SK-N-SH (cell line): Measurements from ENCODE around the gene IDUA. TPM values are rescaled to one million over a fixed set of nuclear protein-coding genes. Genes with fewer than 3 reads are reported as not detected.

Source experiments
- CTCF ChIA-PET: fragments of 300-600, 350-600 bp; formaldehyde crosslinking; extraction: SDS; loops from one replicate; lab custom pipeline; 2021; lab: Yijun Ruan, JAX
- POLR2A ChIA-PET: fragments of 350-600 bp; sonication (Branson Sonifier 250); formaldehyde crosslinking; extraction: SDS; loops from one replicate; lab custom pipeline; 2020; ENCODE audit warnings: antibody characterized with exemption, inconsistent platforms; lab: Yijun Ruan, JAX
- DNase-seq: peaks from one replicate; pipeline ENCODE4 v3.0.0; 2012
- H2AFZ ChIP-seq: fragments of 200-600 bp; sonication (generic); 2 replicates; pipeline ENCODE4 v1.8.1; 2016; ENCODE audit warnings: antibody characterized with exemption, mild to moderate bottlenecking, low read depth
- H3F3A ChIP-seq: fragments of 200-600 bp; sonication (generic); replicated peaks from 2 replicates; pipeline ENCODE3; 2016; ENCODE audit warnings: antibody characterized with exemption, mild to moderate bottlenecking; ENCODE audit not compliant: insufficient read depth
- H3K27ac ChIP-seq, 2 experiments: fragments of 200-500 bp in 1 of 2; fragments of 200-600 bp in 1 of 2; sonication (Bioruptor generic) in 1 of 2; sonication (generic), shearing (Covaris generic) in 1 of 2; 2 replicates each; pipeline versions ENCODE4 v1.5.1 to v1.6.1; 2014 to 2016; ENCODE audit warnings: low read depth in 2 of 2, inconsistent platforms in 1 of 2, low read length in 1 of 2, mild to moderate bottlenecking in 1 of 2, mixed read lengths in 1 of 2
- H3K27me3 ChIP-seq: fragments of 200-600 bp; sonication (generic), shearing (Covaris generic); 2 replicates; pipeline ENCODE4 v1.6.1; 2016; ENCODE audit warnings: mixed run types; ENCODE audit not compliant: insufficient read depth
- H3K36me3 ChIP-seq, 2 experiments: fragments of 200-500 bp in 1 of 2; fragments of 200-600 bp in 1 of 2; sonication (Bioruptor generic) in 1 of 2; sonication (generic) in 1 of 2; replicated peaks in 1 of 2; 2 replicates each; pipeline versions ENCODE3 to v1.5.1; 2014 to 2016; ENCODE audit warnings: low read length in 1 of 2, mild to moderate bottlenecking in 1 of 2; ENCODE audit not compliant: insufficient read depth in 2 of 2, control insufficient read depth in 1 of 2
- H3K4me1 ChIP-seq, 2 experiments: fragments of 200-500 bp in 1 of 2; fragments of 200-600 bp in 1 of 2; sonication (Bioruptor generic) in 1 of 2; sonication (generic), shearing (Covaris generic) in 1 of 2; 2 replicates each; pipeline versions ENCODE4 v1.5.1 to v1.6.1; 2014 to 2016; ENCODE audit warnings: low read depth in 1 of 2, low read length in 1 of 2, mixed run types in 1 of 2; ENCODE audit not compliant: insufficient read depth in 2 of 2, control insufficient read depth in 1 of 2
- H3K4me2 ChIP-seq: fragments of 200-600 bp; sonication (generic), shearing (Covaris generic); 2 replicates; pipeline ENCODE4 v1.6.1; 2017; ENCODE audit warnings: mixed run types
- H3K4me3 ChIP-seq, 2 experiments: fragments of 200-500 bp in 1 of 2; fragments of 200-600 bp in 1 of 2; sonication (Bioruptor generic) in 1 of 2; sonication (generic), shearing (Covaris generic) in 1 of 2; 2 replicates each; pipeline versions ENCODE4 v1.5.1 to v1.8.1; 2014 to 2016; ENCODE audit warnings: low read depth in 2 of 2, inconsistent platforms in 1 of 2, low read length in 1 of 2, mild to moderate bottlenecking in 1 of 2, mixed read lengths in 1 of 2, moderate library complexity in 1 of 2
- H3K79me2 ChIP-seq: fragments of 200-600 bp; sonication (generic); 2 replicates; pipeline ENCODE4 v1.8.1; 2017; ENCODE audit warnings: mild to moderate bottlenecking; ENCODE audit not compliant: insufficient read depth
- H3K9ac ChIP-seq: fragments of 200-600 bp; sonication (generic); 2 replicates; pipeline ENCODE4 v1.6.1; 2017; ENCODE audit warnings: mixed run types
- H3K9me2 ChIP-seq: fragments of 200-600 bp; sonication (generic); 2 replicates; pipeline ENCODE4 v1.6.1; 2017; ENCODE audit warnings: mixed run types
- H3K9me3 ChIP-seq: fragments of 200-600 bp; sonication (generic); 2 replicates; pipeline ENCODE4 v1.6.1; 2017; ENCODE audit warnings: mixed run types, mild to moderate bottlenecking, moderate library complexity
- H4K20me1 ChIP-seq: fragments of 200-600 bp; sonication (generic); 2 replicates; pipeline ENCODE4 v1.6.1; 2017; ENCODE audit warnings: mild to moderate bottlenecking, mixed run types; ENCODE audit not compliant: insufficient read depth
- CHD2 ChIP-seq: fragments of 150-350 bp; IDR thresholded peaks from 2 replicates; pipeline ENCODE4 v1.6.1; 2018; ENCODE audit warnings: low read length; ENCODE audit not compliant: partially characterized antibody
- ELF1 ChIP-seq: IDR thresholded peaks from 2 replicates; pipeline ENCODE4 v1.4.0; 2012
- EP300 ChIP-seq, 2 experiments: IDR thresholded peaks; 2 replicates each; pipeline versions ENCODE4 v1.4.0 to v1.6.1; 2012; ENCODE audit warnings: borderline replicate concordance in 1 of 2, low read depth in 1 of 2, low read length in 1 of 2
- FOXM1 ChIP-seq: IDR thresholded peaks from 2 replicates; pipeline ENCODE4 v1.4.0; 2012; ENCODE audit warnings: low read depth, mild to moderate bottlenecking
- MXI1 ChIP-seq: IDR thresholded peaks from 2 replicates; pipeline ENCODE4 v1.6.1; 2012; ENCODE audit warnings: mild to moderate bottlenecking, low read depth, low read length, improper control_type of control experiment
- SMC3 ChIP-seq: IDR thresholded peaks from 2 replicates; pipeline ENCODE4 v1.6.1; 2012; ENCODE audit warnings: low read depth, low read length, improper control_type of control experiment
- TCF12 ChIP-seq: IDR thresholded peaks from 2 replicates; pipeline ENCODE4 v1.4.0; 2012
- TEAD4 ChIP-seq: IDR thresholded peaks from 2 replicates; pipeline ENCODE4 v1.4.0; 2012; ENCODE audit warnings: mild to moderate bottlenecking, borderline replicate concordance; ENCODE audit not compliant: insufficient read depth
- WGBS: methylation state at CpG from one replicate; pipeline ENCODE4 v1.1.6; 2017; ENCODE audit warnings: low lambda C conversion rate; 5-methylcytosine and 5-hydroxymethylcytosine counted together
- polyA plus RNA-seq, 3 experiments: library from polyadenylated mRNA; depleted of rRNA; stranded (reverse); fragments of >200 nt; gene quantifications; 2 replicates each; pipeline ENCODE4 v1.2.3, GENCODE V29; 2012
- TF ChIP-seq, protein P1 (sequence below): IDR thresholded peaks from 2 replicates; pipeline ENCODE4 v1.6.1; 2012; ENCODE audit warnings: mild to moderate bottlenecking, low read depth, low read length, moderate library complexity

Gene IDUA
- polyA plus RNA-seq, 1 of the 3 experiments (the other 2 are of a cell fraction): 24.4 TPM

DNA sequence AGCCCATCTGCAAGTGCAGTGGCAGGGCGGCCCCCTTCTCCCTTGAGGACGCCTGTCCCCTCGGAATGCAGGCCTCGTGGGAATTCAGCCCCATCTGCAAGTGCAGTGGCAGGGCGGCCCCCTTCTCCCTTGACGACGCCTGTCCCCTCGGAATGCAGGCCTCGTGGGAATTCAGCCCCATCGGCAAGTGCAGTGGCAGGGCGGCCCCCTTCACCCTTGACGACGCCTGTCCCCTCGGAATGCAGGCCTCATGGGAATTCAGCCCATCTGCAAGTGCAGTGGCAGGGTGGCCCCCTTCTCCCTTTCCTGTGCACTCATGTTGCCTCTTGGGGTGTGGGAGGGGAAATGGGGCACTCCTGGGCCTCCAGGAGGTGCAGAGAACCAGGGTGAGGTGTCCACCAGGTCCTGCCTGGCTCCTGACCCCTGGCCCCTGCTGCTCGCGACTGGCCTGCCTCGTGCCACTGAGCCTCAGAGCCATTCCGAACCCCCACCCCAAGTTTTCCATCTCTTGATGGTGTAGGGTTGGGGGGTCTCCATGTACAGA is 13.1 kb downstream of the IDUA start:
- Histone ChIP-seq H3F3A (no peaks in the 10 kb centered on the region), H3K9me2 (no peaks in the 10 kb centered on the region), H3K4me2 (no peak overlapping the region), H3K4me1 (no peaks in the 10 kb centered on the region; a peak in 1 of 4 replicates), H4K20me1 (peaks cover 14% of the 10 kb centered on the region; the same call in 1 of the 2 replicates), H3K9ac (no peak overlapping the region), H3K9me3 (no peaks in the 10 kb centered on the region), H3K27me3 (peaks cover 26% of the 10 kb centered on the region), H3K79me2 (no peaks in the 10 kb centered on the region), H3K36me3 (no peaks in the 10 kb centered on the region), H3K27ac (no peak overlapping the region), H3K4me3 (no peak overlapping the region), H2AFZ (no peak overlapping the region)
- ChIA-PET POLR2A (no interaction called here), CTCF (interaction anchor here (1.1 kb wide), 1 partner anchor 258 kb away, joined by 3 read pairs; no protein-coding TSS in a partner anchor)
- DNase-seq: no peak
- TF ChIP-seq TCF12 (no peak), MXI1 (no peak), TEAD4 (no peak), EP300 (IDR thresholded peaks at IDR 0.05; ENCODE audit: borderline replicate concordance in 1 of 2, low read depth in 1 of 2, low read length in 1 of 2) (no peak), FOXM1 (no peak)
- TF ChIP-seq, protein P1, sequence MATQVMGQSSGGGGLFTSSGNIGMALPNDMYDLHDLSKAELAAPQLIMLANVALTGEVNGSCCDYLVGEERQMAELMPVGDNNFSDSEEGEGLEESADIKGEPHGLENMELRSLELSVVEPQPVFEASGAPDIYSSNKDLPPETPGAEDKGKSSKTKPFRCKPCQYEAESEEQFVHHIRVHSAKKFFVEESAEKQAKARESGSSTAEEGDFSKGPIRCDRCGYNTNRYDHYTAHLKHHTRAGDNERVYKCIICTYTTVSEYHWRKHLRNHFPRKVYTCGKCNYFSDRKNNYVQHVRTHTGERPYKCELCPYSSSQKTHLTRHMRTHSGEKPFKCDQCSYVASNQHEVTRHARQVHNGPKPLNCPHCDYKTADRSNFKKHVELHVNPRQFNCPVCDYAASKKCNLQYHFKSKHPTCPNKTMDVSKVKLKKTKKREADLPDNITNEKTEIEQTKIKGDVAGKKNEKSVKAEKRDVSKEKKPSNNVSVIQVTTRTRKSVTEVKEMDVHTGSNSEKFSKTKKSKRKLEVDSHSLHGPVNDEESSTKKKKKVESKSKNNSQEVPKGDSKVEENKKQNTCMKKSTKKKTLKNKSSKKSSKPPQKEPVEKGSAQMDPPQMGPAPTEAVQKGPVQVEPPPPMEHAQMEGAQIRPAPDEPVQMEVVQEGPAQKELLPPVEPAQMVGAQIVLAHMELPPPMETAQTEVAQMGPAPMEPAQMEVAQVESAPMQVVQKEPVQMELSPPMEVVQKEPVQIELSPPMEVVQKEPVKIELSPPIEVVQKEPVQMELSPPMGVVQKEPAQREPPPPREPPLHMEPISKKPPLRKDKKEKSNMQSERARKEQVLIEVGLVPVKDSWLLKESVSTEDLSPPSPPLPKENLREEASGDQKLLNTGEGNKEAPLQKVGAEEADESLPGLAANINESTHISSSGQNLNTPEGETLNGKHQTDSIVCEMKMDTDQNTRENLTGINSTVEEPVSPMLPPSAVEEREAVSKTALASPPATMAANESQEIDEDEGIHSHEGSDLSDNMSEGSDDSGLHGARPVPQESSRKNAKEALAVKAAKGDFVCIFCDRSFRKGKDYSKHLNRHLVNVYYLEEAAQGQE: no peak
- WGBS: 20% methylated on average over 2 of the region's 18 CpGs

DNA sequence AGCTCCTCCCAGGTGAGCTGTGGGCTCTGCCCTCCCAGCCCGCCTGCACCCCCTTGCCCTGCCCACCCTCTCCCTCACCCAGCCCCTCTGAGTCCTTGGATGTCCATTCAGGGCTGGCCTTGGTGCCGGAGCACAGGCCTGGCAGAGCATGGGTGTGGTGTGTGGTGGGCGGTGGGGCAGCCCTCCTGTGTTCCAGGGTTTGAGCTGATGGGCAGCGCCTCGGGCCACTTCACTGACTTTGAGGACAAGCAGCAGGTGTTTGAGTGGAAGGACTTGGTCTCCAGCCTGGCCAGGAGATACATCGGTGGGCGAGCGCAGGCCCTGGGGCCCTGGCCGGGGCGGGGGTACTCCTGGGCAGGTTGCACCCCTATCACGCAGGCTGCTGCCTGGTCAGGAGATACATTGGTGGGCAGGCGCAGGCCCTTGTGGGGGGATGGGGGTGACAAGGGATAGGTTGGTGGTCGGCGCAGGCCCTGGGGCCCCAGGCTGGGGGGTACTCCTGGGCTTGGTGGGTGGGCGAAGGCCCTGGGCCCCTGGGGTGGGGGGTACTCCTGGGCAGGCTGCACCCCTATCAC is 13.9 kb downstream of the IDUA start:
- Histone ChIP-seq H3K36me3 (no peaks in the 10 kb centered on the region), H3K4me2 (no peak overlapping the region), H3K27me3 (peaks cover 26% of the 10 kb centered on the region), H3K9ac (no peak overlapping the region), H3K9me3 (no peaks in the 10 kb centered on the region), H3K9me2 (no peaks in the 10 kb centered on the region), H3K4me1 (no peaks in the 10 kb centered on the region; a peak in 1 of 4 replicates), H3K27ac (no peak overlapping the region), H3K79me2 (no peaks in the 10 kb centered on the region), H3F3A (no peaks in the 10 kb centered on the region), H4K20me1 (peaks cover 14% of the 10 kb centered on the region; the same call in 1 of the 2 replicates), H3K4me3 (no peak overlapping the region), H2AFZ (no peak overlapping the region)
- no peak for TF ChIP-seq SMC3
- TF ChIP-seq CHD2: no peak
- no peak for TF ChIP-seq ELF1
- CTCF ChIA-PET: interaction anchor here (0.9 to 1.1 kb wide), 2 partner anchors 10 to 258 kb away, joined by 3 read pairs; no protein-coding TSS in a partner anchor
- no peak for DNase-seq
- 43% methylated on average over 11 of the region's 15 CpGs for WGBS
- POLR2A ChIA-PET: no interaction called here
